Common myeloid progenitor, CD34-positive (primary cell): Measurements from ENCODE around the gene BICD1.
A peak's percentile ranks its signal among the peaks of the same experiment; 100 is the strongest.
"Not testable (repeated sequence)": the region's sequence is repeated elsewhere in the genome, so short reads cannot be mapped to it uniquely, and the experiment has no call there.

Experiments used
- CTCF ChIA-PET: fragments of 350-600 bp; sonication (Branson Sonifier 250); formaldehyde crosslinking; loops from one replicate; lab custom pipeline; 2021; ENCODE audit warnings: antibody characterized with exemption; lab: Charles Lee
- POLR2A ChIA-PET: fragments of 350-600 bp; sonication (Branson Sonifier 250); formaldehyde crosslinking; loops from one replicate; lab custom pipeline; 2021; ENCODE audit warnings: antibody characterized with exemption; lab: Charles Lee
- DNase-seq, 3 donors: peaks; one replicate each; pipeline versions ENCODE4 v3.0.0 to v3.0.0-alpha.2; 2013
- H3K27ac ChIP-seq, 2 experiments: 1 replicate in 1 of 2; 2 replicates in 1 of 2; pipeline ENCODE4 v1.7.0; 2013; ENCODE audit warnings: inconsistent platforms in 2 of 2, low read length in 2 of 2, mild to moderate bottlenecking in 2 of 2, low read depth in 1 of 2, moderate library complexity in 1 of 2; ENCODE audit not compliant: severe bottlenecking in 2 of 2, insufficient read depth in 1 of 2, poor library complexity in 1 of 2
- H3K27me3 ChIP-seq, 5 experiments: replicated peaks in 2 of 5; 1 replicate in 3 of 5; 2 replicates in 2 of 5; pipeline versions ENCODE4 v1.6.1 to v1.7.0; 2013; ENCODE audit warnings: low read length in 4 of 5, mild to moderate bottlenecking in 2 of 5, moderate library complexity in 2 of 5, inconsistent platforms in 1 of 5; ENCODE audit not compliant: insufficient read depth in 5 of 5, control insufficient read depth in 4 of 5
- H3K36me3 ChIP-seq, 4 experiments: 1 replicate in 2 of 4; 2 replicates in 2 of 4; pipeline versions ENCODE4 v1.6.1 to v1.7.0; 2013; ENCODE audit warnings: low read length in 3 of 4, control low read depth in 1 of 4, mild to moderate bottlenecking in 1 of 4; ENCODE audit not compliant: control insufficient read depth in 4 of 4, insufficient read depth in 4 of 4
- H3K4me1 ChIP-seq, 4 experiments: 1 replicate in 3 of 4; 2 replicates in 1 of 4; pipeline versions ENCODE4 v1.6.1 to v1.7.1; 2013; ENCODE audit warnings: low read length in 3 of 4, mild to moderate bottlenecking in 3 of 4, control low read depth in 1 of 4, inconsistent platforms in 1 of 4, moderate library complexity in 1 of 4; ENCODE audit not compliant: control insufficient read depth in 4 of 4, insufficient read depth in 4 of 4; ENCODE audit errors: control extremely low read depth in 1 of 4
- H3K4me3 ChIP-seq, 7 experiments: 1 replicate in 4 of 7; 2 replicates in 3 of 7; pipeline versions ENCODE4 v1.5.1 to v1.7.0; 2013; ENCODE audit warnings: mild to moderate bottlenecking in 7 of 7, low read length in 6 of 7, moderate library complexity in 6 of 7, inconsistent platforms in 2 of 7, low read depth in 2 of 7, control low read depth in 1 of 7; ENCODE audit not compliant: insufficient read depth in 4 of 7, control insufficient read depth in 1 of 7; ENCODE audit errors: extremely low read depth in 1 of 7
- H3K9me3 ChIP-seq, 5 experiments: 1 replicate in 4 of 5; 2 replicates in 1 of 5; pipeline versions ENCODE4 v1.6.1 to v1.7.1; 2013; ENCODE audit warnings: low read length in 4 of 5, mild to moderate bottlenecking in 2 of 5, inconsistent platforms in 1 of 5, low read depth in 1 of 5, moderate library complexity in 1 of 5; ENCODE audit not compliant: control insufficient read depth in 4 of 5, insufficient read depth in 2 of 5; ENCODE audit errors: control extremely low read depth in 1 of 5
- WGBS: methylation state at CpG from one replicate; pipeline ENCODE4 v1.1.5; 2013; ENCODE audit not compliant: insufficient coverage; 5-methylcytosine and 5-hydroxymethylcytosine counted together

Gene BICD1

GRCh38 chr12:32272465-32272864 lies 165.8 kb downstream of the BICD1 start:
- CTCF ChIA-PET, result no interaction called here
- WGBS, result no CpG with 5 or more reads among the region's 2 CpGs
- peaks cover 10 to 30% (median 21%) of the 10 kb centered on the region in 4 experiments for H3K4me1 ChIP-seq
- H3K9me3 ChIP-seq, result no peaks in the 10 kb centered on the region
- H3K4me3 ChIP-seq, result no peak overlapping the region
- DNase-seq, result no peak
- POLR2A ChIA-PET, result no interaction called here
- H3K27me3 ChIP-seq, result no peaks in the 10 kb centered on the region
- H3K36me3 ChIP-seq, result no peaks in the 10 kb centered on the region
- peak overlapping the region in 1 of 2 experiments; percentile 5 for H3K27ac ChIP-seq

- H3K27ac ChIP-seq, result peak overlapping the region; percentile 46 to 55
- ChIA-PET CTCF (interaction anchor here (0.6 to 1.5 kb wide), 2 partner anchors 17 to 263 kb away, joined by 5 read pairs; no protein-coding TSS in a partner anchor), POLR2A (no interaction called here)
- H3K27me3 ChIP-seq, result no peaks in the 10 kb centered on the region
- H3K9me3 ChIP-seq, result no peaks in the 10 kb centered on the region
- peak overlapping the region in 3 of 7 experiments; percentile 29 to 55 (median 45) for H3K4me3 ChIP-seq
- no peaks in the 10 kb centered on the region for H3K36me3 ChIP-seq
- DNase-seq, result peak in 1 of 3 donors; percentile 29
- peaks cover 7 to 30% (median 21%) of the 10 kb centered on the region in 4 experiments for H3K4me1 ChIP-seq
- WGBS, result 94% methylated on average over 2 of the region's 4 CpGs
Measured at GRCh38 chr12:32273063-32273522, 166.4 kb downstream of the BICD1 start.

- H3K36me3 ChIP-seq, result no peaks in the 10 kb centered on the region
- ChIA-PET POLR2A (no interaction called here), CTCF (interaction anchor here (0.6 to 1.5 kb wide), 2 partner anchors 17 to 262 kb away, joined by 5 read pairs; no protein-coding TSS in a partner anchor)
- H3K4me3 ChIP-seq, result peak overlapping the region in 4 of 7 experiments; percentile 15 to 55 (median 37)
- H3K27me3 ChIP-seq, result no peaks in the 10 kb centered on the region
- WGBS, result 0% methylated on average over 1 of the region's 7 CpGs
- H3K27ac ChIP-seq, result peak overlapping the region; percentile 46 to 55
- no peaks in the 10 kb centered on the region for H3K9me3 ChIP-seq
- peaks cover 7 to 30% (median 21%) of the 10 kb centered on the region in 4 experiments for H3K4me1 ChIP-seq
- DNase-seq, result peak; percentile 61 to 85 (median 78)
Measured at GRCh38 chr12:32273712-32274111, 167.1 kb downstream of the BICD1 start.

- Histone ChIP-seq H3K27ac (no peak overlapping the region), H3K4me1 (peaks cover 7 to 30% (median 21%) of the 10 kb centered on the region in 4 experiments), H3K27me3 (no peaks in the 10 kb centered on the region), H3K9me3 (no peaks in the 10 kb centered on the region), H3K36me3 (no peaks in the 10 kb centered on the region), H3K4me3 (no peak overlapping the region)
- WGBS, result no CpG with 5 or more reads among the region's 2 CpGs
- no peak for DNase-seq
- ChIA-PET POLR2A (no interaction called here), CTCF (interaction anchor here (1.4 to 1.5 kb wide), 2 partner anchors 16 to 31 kb away, joined by 3 to 5 read pairs; no protein-coding TSS in a partner anchor)
Measured at GRCh38 chr12:32274665-32275064, 168.0 kb downstream of the BICD1 start.

DNA sequence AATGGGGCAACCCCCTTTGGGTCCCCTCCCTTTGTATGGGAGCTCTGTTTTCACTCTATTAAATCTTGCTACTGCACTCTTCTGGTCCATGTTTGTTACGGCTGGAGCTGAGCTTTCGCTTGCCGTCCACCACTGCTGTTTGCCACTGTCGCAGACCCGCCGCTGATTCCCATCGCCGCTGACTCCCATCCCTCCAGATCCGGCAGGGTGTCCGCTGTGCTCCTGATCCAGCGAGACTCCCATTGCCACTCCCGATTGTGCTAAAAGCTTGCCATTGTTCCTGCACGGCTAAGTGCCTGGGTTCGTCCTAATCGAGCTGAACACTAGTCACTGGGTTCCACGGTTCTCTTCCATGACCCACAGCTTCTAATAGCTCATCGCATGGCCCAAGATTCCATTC lies 168.9 kb downstream of the BICD1 start:
- DNase-seq, H3K4me3 ChIP-seq, H3K27ac ChIP-seq, H3K9me3 ChIP-seq, H3K27me3 ChIP-seq, POLR2A ChIA-PET, H3K36me3 ChIP-seq: not testable (repeated sequence)
- 98% methylated on average over 17 of the region's 17 CpGs for WGBS
- H3K4me1 ChIP-seq, result peaks cover 7 to 30% (median 21%) of the 10 kb centered on the region in 4 experiments
- CTCF ChIA-PET, result interaction anchor here (1.2 to 1.4 kb wide), 2 partner anchors 10 to 30 kb away, joined by 3 to 4 read pairs; no protein-coding TSS in a partner anchor

GRCh38 chr12:32277774-32278173 lies 171.1 kb downstream of the BICD1 start:
- no peak overlapping the region for H3K27ac ChIP-seq
- H3K4me3 ChIP-seq, result no peak overlapping the region
- DNase-seq, result no peak
- ChIA-PET CTCF (interaction anchor here (0.9 to 1.4 kb wide), 2 partner anchors 13 to 216 kb away, joined by 3 read pairs; no protein-coding TSS in a partner anchor), POLR2A (no interaction called here)
- H3K36me3 ChIP-seq, result no peaks in the 10 kb centered on the region
- 100% methylated on average over 1 of the region's 2 CpGs for WGBS
- peaks cover 7 to 16% (median 14%) of the 10 kb centered on the region in 4 experiments for H3K4me1 ChIP-seq
- H3K27me3 ChIP-seq, result no peaks in the 10 kb centered on the region
- H3K9me3 ChIP-seq, result no peaks in the 10 kb centered on the region

GRCh38 chr12:32281098-32281497 lies 174.5 kb downstream of the BICD1 start:
- ChIA-PET POLR2A (interaction anchor here (0.6 kb wide), 1 partner anchor 187 kb away, joined by 3 read pairs; no protein-coding TSS in a partner anchor), CTCF (interaction anchor here (1.0 kb wide), 1 partner anchor 11 kb away, joined by 3 read pairs; no protein-coding TSS in a partner anchor)
- WGBS, result 100% methylated on average over 3 of the region's 3 CpGs
- H3K4me3 ChIP-seq, result no peak overlapping the region
- no peaks in the 10 kb centered on the region for H3K36me3 ChIP-seq
- H3K9me3 ChIP-seq, result no peaks in the 10 kb centered on the region
- H3K27me3 ChIP-seq, result no peaks in the 10 kb centered on the region
- no peak overlapping the region for H3K27ac ChIP-seq
- DNase-seq, result no peak
- no peaks in the 10 kb centered on the region for H3K4me1 ChIP-seq
